HG02798 (cell line): ENCODE measurements around the gene GAMT.
"Not testable (repeated sequence)": the region's sequence is repeated elsewhere in the genome, so short reads cannot be mapped to it uniquely, and the experiment has no call there.

Source experiments
- ATAC-seq: cut with Tn5 transposase; IDR thresholded peaks from one replicate; pipeline ENCODE4 v1.9.1; 2021; ENCODE audit warnings: mild to moderate bottlenecking; ENCODE audit not compliant: unreplicated experiment, poor library complexity

Gene GAMT

DNA sequence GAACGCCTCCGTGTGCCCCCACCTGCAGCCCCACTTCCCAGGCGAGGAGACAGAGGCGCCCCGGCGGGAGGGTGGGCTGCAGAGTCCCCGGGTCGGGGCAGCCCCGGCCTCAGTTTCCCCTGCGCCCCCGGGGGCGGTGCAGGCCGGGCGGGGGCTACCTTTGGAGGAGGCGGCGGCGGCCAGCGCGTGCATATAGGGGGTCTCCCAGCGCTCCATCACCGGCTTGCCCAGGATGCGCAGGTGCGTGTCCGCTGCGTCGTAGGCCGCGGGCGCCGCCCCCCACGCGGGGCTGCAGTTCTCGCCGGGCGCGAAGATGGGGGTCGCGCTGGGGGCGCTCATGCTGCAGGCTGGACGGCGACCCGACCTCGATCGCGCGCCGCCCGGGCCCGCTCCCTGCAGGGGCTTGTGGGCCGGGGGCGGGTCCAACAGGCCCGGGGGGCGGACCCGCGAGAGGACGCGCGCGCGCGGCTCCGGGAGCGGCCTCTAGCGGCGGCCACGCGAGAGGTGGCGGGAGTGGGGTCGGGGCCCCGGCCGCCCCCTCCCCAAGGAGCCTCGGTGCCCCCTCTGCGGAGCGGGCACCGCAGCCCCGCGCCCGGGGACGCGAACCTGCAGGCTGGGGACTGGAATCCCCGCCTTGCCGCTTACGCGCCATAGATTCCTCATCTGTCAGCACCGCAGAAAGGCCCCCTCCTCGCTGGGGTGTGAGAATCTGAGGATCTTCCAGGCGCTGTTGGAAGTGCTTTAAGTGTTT is at the start of gene GAMT:
Gene GAMT, minus strand, starts transcription at position 405 of the 751 bp plus-strand sequence. Its CDS starts 66 bp downstream, at position 339.
- ATAC-seq: peak; percentile 49

DNA sequence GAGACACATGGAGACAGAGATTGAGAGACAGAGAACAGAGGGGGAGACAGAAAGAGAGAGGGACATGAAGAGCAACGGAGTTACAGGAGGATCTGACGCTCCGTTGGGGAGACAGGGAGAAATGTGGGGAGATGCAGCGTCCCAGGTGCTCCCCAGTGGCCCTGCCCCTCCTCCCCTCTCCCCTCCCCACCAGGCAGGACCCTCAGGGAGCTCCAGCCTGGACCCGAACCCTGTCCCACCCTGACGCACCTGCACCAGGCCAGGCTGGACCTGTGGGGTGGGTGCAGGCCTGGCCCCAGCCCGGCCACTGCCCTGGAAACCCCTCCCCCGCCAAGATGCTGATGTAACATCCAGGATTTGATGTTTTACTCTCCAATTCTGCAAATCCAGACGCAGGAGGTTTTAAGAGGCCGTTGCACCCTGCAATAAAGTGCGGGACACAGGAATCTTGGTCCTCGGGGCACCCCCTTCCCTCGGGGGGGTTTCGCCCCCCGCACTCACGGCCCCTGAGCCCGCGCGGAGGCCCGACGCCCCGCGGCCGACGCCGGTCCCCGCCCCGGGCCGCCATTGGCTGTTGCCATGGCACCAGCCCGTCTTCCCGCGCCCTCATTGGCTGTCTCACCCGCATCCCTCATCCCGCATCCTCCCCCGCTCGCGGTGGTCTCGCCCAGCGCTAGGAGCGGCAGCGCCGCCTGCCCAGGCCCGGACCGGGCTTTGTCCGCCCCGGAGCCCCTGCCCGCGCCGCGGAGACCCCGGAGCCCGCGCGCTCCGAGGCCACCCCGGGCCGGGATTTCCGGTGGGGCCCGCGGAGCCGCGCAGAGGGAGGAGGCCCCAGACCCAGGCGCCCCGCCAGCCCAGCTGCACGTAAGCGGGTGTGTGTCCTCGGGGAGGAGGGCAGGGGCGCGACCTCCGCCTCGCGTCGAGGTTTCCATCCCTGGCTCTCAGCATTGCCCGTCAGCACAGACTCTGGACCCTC is 48.4 kb upstream of the GAMT start, which contains the start of gene APC2:
Gene APC2, plus strand, starts transcription at position 655 of the 976 bp plus-strand sequence. CDS start 2,881 bp downstream, outside the sequence.
- ATAC-seq: no peak

DNA sequence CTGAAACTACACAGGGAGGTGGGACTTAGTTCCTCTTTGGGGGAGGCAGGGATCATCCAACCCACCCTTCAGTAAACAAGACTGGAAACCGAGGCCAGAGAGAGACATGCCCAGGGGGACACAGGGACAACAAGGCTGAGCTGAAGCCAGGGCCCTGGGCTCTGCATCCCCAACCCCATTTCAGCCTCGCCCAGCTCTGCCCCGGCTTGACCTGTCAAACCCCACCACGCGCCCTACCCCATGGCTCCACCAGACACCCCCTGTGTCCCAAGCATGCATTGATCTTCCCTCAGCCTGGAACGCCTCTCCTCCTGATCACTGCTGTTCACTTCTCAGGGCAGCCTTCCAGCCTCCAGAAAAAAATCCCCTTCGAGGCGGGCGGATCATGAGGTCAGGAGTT is 46.6 kb upstream of the GAMT start:
- ATAC-seq: no peak

DNA sequence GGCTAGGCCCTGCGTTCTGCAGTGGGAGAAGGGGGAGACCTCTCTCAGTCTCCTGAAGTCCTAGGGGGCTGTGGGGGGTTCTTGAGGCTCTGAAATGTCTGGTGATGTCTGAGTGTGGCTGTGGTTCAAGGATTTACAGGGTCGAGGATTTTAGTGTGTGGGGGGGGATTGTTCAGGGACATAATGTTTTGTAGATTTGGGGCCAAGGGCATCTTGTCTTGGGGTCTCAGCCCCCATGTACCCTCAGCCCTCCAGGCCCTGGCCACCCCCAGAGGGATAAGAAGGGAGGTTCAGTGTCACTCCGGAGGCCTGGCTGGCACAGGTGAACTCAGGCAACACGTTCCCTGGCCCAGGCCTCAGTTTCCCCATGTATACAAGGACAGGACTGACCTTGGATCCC is 46.2 kb upstream of the GAMT start:
- ATAC-seq: no peak

DNA sequence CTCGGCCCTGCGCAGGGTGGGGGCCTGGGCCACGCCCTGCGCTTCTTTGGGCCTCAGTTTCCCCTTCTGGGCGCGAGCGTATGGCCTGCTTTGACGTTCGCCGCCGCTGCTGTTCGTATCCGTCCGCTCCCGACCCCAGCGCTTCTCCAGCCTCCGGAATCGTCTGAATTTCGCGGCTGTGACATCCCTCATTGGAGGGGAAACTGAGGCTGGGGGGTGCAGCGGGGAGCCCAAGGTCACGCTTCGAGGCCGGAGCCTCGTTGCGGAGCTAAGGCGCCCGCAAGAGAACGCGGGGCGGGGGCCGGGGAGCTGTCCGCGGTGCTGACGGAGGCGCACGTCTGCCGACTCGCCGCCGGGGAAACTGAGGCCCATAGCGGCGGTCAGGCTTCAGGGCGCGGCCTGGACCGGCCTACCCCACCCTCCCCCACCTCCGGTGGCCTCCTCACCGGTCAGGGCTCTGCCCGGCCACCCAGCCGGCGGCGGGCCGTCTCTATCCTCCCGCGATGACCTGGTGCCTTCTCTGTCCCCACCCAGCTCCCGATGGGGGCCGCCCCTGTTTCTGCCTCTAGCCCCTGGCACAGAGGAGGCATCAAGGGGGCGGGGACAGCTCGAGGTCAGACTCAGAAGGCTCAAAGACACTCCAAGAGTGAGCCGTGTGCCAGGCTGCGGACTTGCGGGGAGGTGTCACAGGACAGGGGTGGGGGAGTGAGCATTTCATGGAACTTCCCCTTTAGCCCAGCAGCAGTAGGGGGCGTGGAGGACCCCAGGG is 45.6 kb upstream of the GAMT start:
- ATAC-seq: no peak

DNA sequence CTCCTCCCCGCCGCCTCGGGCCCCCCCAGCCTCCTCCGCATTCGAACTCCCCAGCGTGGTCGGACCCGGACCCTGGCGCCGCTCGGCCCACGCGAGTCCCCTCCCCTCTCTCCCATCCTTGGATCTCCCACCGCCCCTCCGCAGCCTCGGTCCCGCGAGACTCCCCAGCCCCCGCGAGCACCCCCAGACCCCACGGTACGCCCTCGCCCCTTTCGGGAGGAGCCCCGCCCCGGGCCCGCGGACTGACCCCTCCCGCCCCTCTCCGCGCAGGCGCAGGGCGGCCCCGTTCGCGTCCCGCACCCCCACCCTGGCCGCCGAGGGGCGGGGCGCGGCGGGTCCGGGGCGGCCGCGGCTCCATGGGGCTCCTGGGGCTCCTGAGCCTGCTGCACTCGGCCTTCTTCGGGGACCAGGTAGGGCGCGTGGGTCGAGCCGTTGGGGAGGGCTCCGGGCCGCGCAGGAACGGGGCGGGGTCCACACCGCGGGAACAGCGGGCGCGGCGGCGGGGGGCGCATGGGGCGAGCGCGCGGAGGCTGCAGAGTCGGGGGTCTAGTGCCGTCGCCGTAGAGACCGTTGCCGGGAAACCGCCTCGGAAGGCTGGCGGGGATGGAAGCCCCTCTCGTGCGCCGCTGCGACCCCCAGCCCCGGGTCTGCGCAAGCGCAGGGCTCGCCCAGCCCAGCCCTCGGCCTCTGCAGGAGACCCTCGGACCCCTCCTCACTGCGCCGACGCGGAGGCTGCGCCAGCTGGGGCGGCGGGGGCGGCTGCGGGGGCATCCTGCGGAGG is 44.8 kb upstream of the GAMT start:
- no peak for ATAC-seq

DNA sequence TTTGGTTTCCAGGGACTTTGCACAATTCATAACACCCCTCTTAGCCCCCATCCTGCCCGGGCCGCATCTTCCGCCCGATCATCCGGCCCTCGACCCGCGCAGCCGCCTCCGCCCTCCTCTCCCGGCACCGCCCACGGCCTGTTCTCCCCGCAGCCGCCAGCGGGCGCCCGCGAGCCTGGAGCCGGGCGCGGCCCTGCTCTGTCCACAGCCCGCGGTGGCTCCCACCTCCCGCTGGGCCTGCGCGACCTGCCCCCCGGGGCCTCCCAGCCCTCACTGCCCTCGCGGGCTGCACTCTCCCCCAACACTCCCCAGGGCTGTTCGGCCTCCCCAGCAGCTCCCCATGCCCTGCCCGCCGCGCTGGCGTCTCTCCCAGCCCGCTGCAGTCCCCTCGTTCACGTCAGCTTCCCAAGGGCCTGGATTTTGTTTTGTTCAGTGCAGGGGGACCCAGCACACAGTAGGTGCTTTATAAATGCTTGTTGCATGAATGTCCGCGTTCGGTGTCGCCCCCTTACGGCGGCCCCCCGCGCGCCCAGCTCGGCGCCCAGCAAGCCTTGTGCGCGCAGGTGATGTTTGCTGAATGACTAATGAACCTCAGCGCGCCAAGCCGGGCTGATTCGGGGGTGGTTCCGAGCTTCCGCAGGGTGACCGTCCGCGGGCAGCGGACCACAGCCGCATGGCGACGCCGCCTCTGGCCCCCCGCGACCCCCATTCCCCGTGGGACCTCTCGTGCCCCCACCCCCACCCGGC is 44.0 kb upstream of the GAMT start:
- peak; percentile 76 for ATAC-seq

DNA sequence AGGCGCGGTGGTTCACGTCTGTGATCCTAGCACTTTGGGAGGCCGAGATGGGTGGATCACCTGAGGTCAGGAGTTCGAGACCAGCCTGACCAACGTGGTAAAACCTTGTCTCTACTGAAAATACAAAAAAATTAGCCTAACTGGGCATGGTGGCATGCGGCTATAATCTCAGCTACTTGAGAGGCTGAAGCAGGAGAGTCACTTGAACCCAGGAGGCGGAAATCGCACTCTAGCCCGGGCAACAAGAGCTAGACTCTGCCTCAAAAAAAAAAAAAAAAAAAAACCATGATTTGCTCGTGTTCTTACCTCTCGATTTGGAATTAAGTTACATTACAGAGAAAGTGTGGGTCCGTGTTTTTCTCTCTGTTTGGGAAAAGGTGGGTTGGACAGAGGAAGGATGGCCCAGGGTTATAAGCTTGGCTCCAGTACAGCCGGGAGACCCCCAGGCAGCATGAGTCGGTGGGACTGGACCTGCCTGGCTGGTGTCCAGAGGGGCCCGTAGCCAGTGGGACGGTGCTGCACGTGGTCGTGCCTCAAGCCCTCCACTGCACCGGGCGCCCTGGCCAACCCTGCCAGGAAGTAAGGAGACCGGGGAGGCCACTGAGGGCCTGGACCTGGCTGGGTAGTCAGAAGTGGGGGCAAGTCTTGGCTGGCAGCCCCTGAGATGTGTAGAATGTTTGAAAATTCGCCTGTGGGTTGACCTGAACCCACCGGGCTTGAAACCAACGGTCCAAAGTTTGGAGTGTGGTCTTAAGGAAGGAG is 40.5 kb upstream of the GAMT start:
- no peak for ATAC-seq

DNA sequence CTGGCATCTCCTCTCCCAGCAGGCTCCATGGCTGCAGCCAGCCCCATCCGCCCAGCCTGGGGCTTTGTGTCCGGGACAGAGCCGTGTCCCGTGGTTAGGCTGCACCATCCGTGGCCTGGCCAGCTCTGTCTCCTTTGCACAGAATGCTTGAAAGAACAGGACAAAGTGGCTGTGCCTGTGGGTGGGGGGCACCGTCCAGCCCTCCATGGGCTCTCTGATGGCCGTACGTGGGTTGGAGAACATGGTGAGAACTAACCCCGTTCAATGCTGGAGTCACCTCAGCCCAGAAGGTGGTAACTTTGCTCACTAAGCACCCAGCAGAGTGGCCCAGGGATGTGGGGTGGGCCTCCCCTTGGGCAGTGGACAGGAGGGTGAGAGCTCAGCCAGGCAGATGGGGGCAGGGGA is 39.7 kb upstream of the GAMT start:
- no peak for ATAC-seq

DNA sequence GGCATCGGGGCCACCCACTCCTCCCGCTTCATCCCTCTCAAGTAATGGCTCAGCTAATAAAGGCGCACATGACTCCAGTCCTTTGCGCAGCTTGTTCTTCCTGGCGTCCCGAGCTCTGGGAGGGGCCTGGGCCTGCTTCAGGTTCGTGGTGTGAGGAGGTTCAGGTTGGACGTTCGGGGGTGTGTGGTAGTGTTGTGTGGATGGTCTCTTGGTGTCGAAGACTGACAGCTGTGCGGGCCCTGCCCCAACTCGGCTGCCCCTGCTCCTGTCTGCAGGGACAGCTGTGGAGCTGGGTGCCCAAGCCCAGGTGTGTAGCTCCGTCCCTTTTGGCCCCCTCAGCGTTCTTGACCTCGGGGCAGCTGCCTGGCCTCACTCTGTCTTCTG is 39.1 kb upstream of the GAMT start:
- no peak for ATAC-seq

DNA sequence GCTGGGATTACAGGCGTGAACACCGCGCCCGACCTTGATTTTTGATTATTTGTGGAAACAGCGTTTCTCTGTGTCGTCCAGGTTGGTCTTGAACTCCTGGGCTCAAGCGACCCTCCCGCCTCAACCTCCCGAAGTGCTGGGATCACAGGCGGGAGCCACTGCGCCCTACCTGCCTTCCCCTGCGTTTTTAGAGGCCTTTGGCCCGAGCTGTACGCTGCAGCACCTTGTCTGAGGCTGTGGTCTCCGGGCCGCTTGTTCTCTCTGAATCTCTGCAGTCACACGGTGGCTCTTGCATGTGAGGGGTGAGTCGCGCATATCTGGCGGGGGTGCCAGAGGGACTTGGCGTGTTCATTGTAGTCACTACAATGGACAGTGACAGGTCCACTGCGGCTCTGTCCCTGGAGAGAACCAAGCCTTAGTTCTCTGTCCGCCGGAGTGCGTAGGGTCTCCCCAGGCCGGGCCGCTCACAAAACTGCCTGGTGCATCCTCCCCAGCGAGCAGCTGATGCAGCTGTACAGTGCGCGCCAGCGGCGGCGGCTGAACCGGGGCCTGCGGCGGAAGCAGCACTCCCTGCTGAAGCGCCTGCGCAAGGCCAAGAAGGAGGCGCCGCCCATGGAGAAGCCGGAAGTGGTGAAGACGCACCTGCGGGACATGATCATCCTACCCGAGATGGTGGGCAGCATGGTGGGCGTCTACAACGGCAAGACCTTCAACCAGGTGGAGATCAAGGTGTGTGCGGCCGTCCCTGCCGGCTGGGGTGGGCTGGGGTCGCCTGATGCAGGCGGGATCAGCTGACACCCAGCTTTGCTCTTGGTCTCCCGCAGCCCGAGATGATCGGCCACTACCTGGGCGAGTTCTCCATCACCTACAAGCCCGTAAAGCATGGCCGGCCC is 38.4 kb upstream of the GAMT start:
- not testable (repeated sequence) for ATAC-seq

DNA sequence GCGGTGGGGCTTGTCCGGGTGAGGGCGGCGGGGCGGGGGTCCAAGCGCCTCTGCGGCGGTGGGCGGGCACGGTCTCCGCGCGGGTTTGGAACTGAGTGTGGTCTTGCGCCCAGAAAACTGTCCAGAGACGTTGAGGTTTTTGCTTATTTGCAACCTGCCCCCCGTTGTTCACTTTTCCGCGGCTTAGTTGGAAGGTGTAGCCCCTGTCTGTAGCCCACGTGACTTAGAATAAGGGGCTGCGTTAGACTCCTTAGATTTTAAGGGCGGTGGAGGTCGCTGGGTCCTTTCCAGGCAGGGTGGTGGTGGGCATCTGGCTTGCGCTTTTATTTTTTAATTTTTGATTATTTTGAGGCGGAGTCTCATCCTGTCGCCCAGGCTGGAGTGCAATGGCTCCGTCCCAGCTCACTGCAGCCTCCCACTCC is 37.6 kb upstream of the GAMT start:
- ATAC-seq: no peak

DNA sequence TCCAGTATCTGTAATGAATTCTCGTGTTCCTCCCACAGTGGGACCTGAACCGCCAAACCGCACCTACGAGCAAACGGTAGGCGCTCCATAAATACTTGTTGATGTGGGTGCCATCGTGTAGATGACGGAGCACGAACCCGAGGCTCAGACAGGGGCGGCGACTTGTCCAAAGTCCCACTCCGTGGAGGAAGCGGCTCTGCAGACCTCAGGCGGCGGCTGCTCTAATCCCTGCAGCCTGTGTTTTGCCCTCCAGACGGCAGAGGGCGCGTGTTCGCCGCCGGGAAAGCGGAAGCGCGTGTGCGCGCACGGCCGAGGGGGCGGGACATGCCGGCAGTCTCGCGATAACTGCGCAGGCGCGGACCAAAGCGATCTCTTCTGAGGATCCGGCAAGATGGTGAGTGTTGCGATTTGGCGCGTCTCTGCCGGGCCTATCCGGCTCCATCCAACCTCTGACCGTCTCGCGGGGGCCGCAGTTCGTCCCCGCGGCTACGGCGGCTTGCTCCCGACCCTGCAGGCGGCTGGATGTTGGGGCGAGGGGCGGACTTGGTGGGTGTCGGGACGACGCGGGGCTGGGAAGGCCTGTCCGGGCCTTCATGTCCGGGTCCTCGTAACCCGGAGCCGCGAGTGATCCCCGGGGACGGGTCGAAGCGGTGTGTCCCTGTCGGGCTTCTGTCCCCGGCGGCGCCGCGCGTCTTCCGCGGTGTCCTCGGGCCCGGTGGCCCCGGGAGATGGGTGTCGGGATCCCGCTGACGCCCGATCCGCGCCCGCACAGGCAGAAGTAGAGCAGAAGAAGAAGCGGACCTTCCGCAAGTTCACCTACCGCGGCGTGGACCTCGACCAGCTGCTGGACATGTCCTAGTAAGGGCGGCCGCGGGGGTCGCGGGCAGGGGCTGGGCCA is 36.9 kb upstream of the GAMT start, which contains the start of gene RPS15:
Gene RPS15, plus strand, starts transcription at position 362 of the 898 bp plus-strand sequence. Its CDS starts 30 bp downstream, at position 392.
- ATAC-seq: peak; percentile 91

DNA sequence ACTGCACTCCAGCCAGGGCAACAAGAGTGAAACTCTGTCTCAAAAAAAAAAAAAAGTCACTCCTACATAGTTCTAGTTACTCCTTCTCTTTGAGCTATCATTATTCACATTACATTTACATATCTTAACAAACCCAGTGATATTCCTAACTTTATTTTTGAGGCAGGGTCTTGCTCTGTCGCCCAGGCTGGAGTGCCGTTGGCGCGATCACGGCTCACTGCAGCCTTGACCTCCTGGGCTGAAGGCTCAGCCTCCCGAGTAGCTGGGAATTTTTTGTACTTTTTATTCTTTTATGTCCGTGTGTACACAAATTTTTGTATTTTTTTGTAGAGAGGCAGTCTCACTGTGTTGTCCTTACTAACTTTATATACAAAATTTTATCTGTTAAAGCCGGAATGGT is 36.3 kb upstream of the GAMT start:
- ATAC-seq: no peak

DNA sequence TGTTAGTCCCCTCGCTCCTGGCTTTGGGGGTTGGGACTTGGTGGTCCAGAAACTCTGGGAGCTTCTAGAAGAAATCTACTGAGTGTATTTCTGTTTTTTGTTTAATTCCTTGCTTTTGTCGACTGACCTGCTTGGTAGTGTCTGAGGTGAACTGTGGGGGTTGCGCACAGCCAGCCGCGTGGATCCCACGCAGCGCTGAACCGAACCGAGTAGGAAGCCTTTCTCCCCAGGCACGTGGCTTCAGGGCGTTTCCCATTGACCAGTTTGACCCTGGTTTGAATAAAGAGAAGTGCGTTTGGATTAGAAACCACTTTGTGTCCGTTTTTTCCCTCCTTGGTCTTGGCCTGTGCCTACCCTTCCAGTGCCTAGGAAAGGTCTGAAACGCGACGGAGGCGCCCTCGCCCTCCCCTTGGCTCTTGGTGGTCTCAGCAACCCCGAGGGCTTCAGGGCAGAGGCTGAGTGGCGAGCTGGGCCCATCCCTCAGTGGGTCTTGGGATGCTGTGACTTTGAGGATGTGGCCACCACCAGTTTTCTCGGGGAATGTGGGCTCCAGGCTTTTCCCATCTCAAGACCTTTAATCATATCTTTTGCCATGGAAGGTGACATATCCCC is 34.1 kb upstream of the GAMT start:
- ATAC-seq: no peak

DNA sequence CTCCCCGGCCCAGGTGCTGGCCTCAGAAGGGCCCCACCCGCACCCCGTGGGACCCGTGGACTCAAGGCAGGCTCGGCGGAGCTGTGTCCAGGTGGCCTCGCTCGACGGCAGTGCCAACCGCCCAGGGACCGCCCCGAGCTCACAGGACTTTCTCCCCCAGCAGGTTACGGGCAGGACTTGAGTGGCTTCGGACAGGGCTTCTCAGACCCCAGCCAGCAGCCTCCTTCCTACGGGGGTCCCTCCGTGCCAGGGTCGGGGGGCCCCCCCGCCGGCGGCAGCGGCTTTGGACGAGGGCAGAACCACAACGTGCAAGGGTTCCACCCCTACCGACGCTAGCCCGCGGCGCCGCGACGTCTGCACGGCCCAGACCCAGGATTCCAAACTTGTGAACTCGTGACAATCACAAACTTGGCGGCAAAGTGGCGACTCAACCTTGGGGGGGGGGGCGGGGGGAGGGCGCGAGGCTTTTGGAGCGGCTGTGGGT is 33.3 kb upstream of the GAMT start:
- no peak for ATAC-seq
